Epithelial cell of esophagus (primary cell): ENCODE results near the gene TBRG4.

Source experiments
- DNase-seq: peaks from one replicate; pipeline ENCODE4 v3.0.0; 2010; ENCODE audit warnings: low read depth
- H3K4me3 ChIP-seq: 2 replicates; pipeline ENCODE4 v1.5.1; 2011; ENCODE audit warnings: mild to moderate bottlenecking, low read length, control low read depth
- CTCF ChIP-seq: IDR thresholded peaks from 2 replicates; pipeline ENCODE4 v1.5.1; 2011; ENCODE audit warnings: low read depth, mild to moderate bottlenecking, low read length, control low read depth, inconsistent platforms; ENCODE audit not compliant: insufficient read depth; ENCODE audit errors: missing control alignments

TBRG4 gene

DNA sequence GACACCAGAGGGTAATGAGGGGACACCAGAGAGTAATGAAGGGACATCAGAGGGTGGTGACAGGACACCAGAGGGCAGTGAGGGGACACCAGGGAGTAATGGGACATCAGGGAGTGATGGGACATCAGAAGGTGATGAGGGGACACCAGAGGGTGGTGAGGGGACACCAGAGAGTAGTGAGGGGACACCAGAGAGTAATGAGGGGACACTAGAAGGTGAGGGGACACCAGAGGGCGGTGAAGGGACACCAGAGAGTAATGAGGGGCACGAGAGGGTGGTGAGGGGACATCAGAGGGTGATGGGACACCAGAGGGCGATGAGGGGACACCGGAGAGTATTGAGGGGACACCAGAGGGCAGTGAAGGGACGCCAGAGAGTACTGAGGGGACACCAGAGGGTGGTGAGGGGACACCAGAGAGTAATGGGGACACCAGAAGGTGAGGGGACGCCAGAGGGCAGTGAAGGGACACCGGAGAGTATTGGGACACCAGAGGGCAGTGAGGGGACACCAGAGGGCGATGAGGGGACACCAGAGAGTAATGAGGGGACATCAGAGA is 33.3 kb downstream of the TBRG4 start:
- TF ChIP-seq CTCF = no peak
- no peak for DNase-seq
- no peak overlapping the region for H3K4me3 ChIP-seq

DNA sequence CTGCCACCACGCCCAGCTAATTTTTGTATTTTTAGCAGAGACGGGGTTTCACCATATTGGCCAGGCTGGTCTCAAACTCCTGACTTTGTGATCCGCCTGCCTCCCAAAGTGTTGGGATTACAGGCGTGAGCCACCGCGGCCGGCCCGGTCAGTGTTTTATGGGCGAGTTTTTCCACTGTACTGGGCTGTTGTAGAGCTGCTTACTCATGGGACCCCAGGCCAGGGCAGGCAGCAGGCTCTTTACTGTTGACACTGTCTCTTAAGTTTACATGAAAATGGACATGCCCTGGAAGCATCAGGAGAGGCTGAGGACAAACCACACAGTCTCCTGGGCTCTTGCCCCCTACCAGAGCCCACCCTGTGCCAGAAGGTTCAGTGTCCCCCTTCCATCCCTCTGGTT is 33.9 kb downstream of the TBRG4 start:
- TF ChIP-seq CTCF = no peak
- DNase-seq = no peak
- H3K4me3 ChIP-seq = no peak overlapping the region

DNA sequence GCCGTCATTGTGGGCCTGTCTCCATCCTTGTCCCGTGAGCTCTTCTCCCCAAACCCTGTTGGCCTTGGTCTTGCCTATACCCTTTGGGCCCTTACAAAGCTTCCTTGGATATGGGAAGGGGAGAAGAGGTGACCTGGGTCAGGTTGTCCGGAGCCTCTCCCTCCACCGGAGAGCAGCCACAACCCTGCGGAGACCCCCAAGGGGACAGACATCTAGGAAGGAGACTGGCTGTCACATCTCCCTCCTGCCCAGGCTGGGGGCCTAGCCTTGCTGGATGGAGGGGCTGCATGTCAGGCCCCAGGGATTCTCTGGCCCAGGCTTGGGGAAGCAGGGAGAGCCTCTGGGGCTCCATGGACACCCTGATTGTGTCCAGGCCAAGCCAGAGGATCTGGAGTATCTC is 34.6 kb downstream of the TBRG4 start:
- no peak for TF ChIP-seq CTCF
- DNase-seq = no peak

DNA sequence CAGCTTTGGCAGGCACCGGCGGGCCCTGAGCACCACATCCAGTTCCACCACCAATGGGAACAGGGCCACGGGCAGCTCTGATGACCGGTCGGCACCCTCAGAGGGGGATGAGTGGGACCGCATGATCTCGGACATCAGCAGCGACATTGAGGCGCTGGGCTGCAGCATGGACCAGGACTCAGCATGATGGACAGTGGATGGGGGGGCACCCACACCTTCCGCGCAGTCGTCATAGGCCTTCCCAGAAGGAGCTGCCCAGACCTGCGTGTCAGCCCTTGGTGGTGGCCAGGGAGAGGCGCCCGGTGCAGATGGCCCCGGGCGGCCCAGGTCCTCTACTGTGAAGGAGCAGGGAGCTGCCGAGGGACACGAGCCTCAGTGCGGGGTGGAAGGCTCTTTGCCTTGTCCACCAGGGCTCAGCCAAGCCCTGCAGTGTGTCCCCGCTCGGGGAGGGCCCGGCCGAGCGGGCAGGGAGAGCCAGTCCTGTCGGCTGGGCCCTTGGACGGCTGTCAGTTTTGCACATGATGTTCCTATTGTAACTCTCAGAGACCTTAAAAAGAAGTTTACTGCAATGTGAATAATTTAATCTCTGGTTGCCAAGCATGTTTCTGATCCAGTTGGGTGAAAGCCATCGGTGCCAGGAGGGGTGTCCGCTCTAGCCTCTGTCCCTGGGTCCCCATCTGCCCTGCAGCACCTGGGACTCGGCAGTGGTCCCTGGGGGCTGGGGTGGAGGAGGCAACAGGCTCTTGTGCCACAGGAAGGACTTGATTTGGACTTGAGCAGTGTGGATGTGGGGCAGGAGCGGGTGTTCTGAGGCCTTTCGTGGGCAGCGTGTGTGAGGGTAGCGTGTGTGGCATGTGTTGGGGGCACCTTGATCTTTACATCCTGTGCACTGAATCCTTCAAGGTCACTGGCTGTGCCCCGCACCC is 35.4 kb downstream of the TBRG4 start:
- H3K4me3 ChIP-seq = no peak overlapping the region
- no peak for TF ChIP-seq CTCF
- DNase-seq = no peak

More for the DNA sequence above, 34.6 kb downstream of the TBRG4 start:
- no peak overlapping the region for H3K4me3 ChIP-seq

DNA sequence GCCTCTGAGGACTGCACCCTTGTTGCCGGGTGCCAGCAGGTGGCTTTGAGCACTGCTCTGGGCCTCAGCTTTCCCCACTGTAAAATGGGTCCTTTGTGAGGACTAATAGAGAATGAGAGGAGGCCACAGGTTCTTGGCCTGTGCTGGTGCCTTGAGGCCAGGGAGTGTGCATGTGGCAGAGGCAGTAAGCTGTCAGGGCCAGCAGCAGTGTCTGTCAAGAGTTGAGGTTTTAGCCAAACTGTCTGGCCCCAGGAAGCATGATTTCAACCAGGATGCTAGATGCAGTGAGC is 36.2 kb downstream of the TBRG4 start:
- no peak for DNase-seq
- H3K4me3 ChIP-seq = no peak overlapping the region
- TF ChIP-seq CTCF = no peak

GRCh38 chr7:45074528-45075354 is 36.8 kb downstream of the TBRG4 start:
- TF ChIP-seq CTCF = no peak
- no peak overlapping the region for H3K4me3 ChIP-seq
- DNase-seq = no peak
